Activated T-cell treated with anti-CD3 and anti-CD28 coated beads for 4 hours (primary cell): ENCODE results near the gene RFTN2.
"Not testable (repeated sequence)": the region's sequence is repeated elsewhere in the genome, so short reads cannot be mapped to it uniquely, and the experiment has no call there.

ENCODE experiments used
- DNase-seq: peaks from one replicate; pipeline ENCODE4 v3.0.0-alpha.2; 2020

Gene RFTN2

GRCh38 chr2:197675246-197675645 is at the start of gene RFTN2:
Gene RFTN2, minus strand, starts transcription at chr2:197675587. Its CDS starts 129 bp downstream, at chr2:197675458.
- DNase-seq: no peak

- DNase-seq: no peak
Observed at GRCh38 chr2:197717863-197718262, 42.5 kb upstream of the RFTN2 start.

GRCh38 chr2:197713271-197713670 is 37.9 kb upstream of the RFTN2 start:
- no peak for DNase-seq

- DNase-seq: no peak
Observed at GRCh38 chr2:197711578-197711977, 36.2 kb upstream of the RFTN2 start.

- no peak for DNase-seq
Observed at GRCh38 chr2:197710424-197711042, 35.1 kb upstream of the RFTN2 start.

- not testable (repeated sequence) for DNase-seq
Observed at GRCh38 chr2:197709140-197709539, 33.8 kb upstream of the RFTN2 start.

- no peak for DNase-seq
Observed at GRCh38 chr2:197708331-197708730, 32.9 kb upstream of the RFTN2 start.

GRCh38 chr2:197707316-197708213 is 32.2 kb upstream of the RFTN2 start:
- no peak for DNase-seq

- no peak for DNase-seq
Observed at GRCh38 chr2:197706839-197707207, 31.4 kb upstream of the RFTN2 start.

- no peak for DNase-seq
Observed at GRCh38 chr2:197705912-197706838, 30.8 kb upstream of the RFTN2 start.

GRCh38 chr2:197705121-197705911 is 29.9 kb upstream of the RFTN2 start, which contains the start of gene MARS2:
Gene MARS2, plus strand, starts transcription at chr2:197705369. Its CDS starts 37 bp downstream, at chr2:197705406.
- DNase-seq: peak; percentile 85

GRCh38 chr2:197704434-197705120 is 29.2 kb upstream of the RFTN2 start:
- no peak for DNase-seq

GRCh38 chr2:197700960-197701359 is 25.6 kb upstream of the RFTN2 start:
- DNase-seq: no peak

- not testable (repeated sequence) for DNase-seq
Observed at GRCh38 chr2:197699724-197700123, 24.3 kb upstream of the RFTN2 start.

GRCh38 chr2:197696571-197696970 is 21.2 kb upstream of the RFTN2 start:
- not testable (repeated sequence) for DNase-seq

- DNase-seq: not testable (repeated sequence)
Observed at GRCh38 chr2:197695971-197696370, 20.6 kb upstream of the RFTN2 start.

GRCh38 chr2:197695206-197695605 is 19.8 kb upstream of the RFTN2 start:
- DNase-seq: not testable (repeated sequence)

GRCh38 chr2:197677483-197677882 is 2.1 kb upstream of the RFTN2 start:
- no peak for DNase-seq

- DNase-seq: no peak
Observed at GRCh38 chr2:197677056-197677455, 1.7 kb upstream of the RFTN2 start.

GRCh38 chr2:197675711-197676188 is 363 bp upstream of the RFTN2 start:
- no peak for DNase-seq

- DNase-seq: no peak
Observed at GRCh38 chr2:197674591-197674990, 796 bp downstream of the RFTN2 start.
